Right lobe of liver (tissue), 4 donors: Measurements from ENCODE around the gene DDX51.

Source experiments
- POLR2A ChIP-seq: fragments of 450-650 bp; IDR thresholded peaks from one replicate; pipeline ENCODE4 v1.6.1; 2017; ENCODE audit warnings: antibody characterized with exemption, mild to moderate bottlenecking
- TF ChIP-seq, protein P1 (sequence below), 4 donors: fragments of 200-600 bp in 3 of 4; fragments of 450-650 bp in 1 of 4; IDR thresholded peaks; one replicate each; pipeline versions ENCODE4 v1.5.1 to v1.8.0; 2016 to 2022; ENCODE audit warnings: antibody characterized with exemption in 4 of 4, mild to moderate bottlenecking in 2 of 4
- donor health status: DM: no; HTN: no; CAD: no.
- donor health status: DM: no; HTN: no; CAD: no.
- donor health status: DM: no; HTN: yes; CAD: no.

DNA sequence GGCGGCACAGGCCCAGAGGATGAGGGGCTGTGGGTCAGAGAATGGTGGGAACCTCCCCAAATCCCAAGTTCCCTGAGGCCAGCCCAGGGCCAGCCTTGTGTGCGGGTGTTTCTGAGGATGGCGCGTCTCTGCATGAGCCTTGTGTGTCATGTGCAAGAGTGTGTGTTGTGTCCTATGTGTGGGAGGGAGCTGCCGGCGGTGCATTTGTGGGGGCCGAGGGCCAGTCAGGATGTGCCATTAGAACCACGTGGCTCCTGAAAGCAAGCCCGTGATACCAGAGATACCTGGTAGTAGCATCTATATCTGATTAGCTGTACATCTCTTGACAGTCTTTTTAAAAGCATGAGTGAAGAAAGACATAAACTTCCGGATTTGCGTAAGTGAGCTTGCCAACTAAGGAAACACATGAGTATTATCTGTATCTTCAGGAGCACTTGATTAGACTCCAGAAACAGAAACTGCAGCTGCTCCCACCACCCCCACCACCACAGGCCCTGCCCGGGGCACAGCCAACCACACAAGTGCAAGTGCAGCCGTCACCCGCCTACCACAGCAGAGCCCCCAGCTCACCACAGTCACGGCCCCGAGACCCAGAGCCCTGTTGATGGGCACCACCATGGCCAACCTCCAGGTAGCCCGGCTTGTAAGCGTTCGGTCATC is 19.2 kb downstream of the DDX51 start:
- TF ChIP-seq POLR2A, result no peak
- TF ChIP-seq, protein P1, sequence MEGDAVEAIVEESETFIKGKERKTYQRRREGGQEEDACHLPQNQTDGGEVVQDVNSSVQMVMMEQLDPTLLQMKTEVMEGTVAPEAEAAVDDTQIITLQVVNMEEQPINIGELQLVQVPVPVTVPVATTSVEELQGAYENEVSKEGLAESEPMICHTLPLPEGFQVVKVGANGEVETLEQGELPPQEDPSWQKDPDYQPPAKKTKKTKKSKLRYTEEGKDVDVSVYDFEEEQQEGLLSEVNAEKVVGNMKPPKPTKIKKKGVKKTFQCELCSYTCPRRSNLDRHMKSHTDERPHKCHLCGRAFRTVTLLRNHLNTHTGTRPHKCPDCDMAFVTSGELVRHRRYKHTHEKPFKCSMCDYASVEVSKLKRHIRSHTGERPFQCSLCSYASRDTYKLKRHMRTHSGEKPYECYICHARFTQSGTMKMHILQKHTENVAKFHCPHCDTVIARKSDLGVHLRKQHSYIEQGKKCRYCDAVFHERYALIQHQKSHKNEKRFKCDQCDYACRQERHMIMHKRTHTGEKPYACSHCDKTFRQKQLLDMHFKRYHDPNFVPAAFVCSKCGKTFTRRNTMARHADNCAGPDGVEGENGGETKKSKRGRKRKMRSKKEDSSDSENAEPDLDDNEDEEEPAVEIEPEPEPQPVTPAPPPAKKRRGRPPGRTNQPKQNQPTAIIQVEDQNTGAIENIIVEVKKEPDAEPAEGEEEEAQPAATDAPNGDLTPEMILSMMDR (IDR thresholded peaks at IDR 0.05), result no peak
